ENCODE results near the gene CHD9NB.
"Not testable (repeated sequence)": the region's sequence is repeated elsewhere in the genome, so short reads cannot be mapped to it uniquely, and the experiment has no call there.

The CHD9NB gene

DNA sequence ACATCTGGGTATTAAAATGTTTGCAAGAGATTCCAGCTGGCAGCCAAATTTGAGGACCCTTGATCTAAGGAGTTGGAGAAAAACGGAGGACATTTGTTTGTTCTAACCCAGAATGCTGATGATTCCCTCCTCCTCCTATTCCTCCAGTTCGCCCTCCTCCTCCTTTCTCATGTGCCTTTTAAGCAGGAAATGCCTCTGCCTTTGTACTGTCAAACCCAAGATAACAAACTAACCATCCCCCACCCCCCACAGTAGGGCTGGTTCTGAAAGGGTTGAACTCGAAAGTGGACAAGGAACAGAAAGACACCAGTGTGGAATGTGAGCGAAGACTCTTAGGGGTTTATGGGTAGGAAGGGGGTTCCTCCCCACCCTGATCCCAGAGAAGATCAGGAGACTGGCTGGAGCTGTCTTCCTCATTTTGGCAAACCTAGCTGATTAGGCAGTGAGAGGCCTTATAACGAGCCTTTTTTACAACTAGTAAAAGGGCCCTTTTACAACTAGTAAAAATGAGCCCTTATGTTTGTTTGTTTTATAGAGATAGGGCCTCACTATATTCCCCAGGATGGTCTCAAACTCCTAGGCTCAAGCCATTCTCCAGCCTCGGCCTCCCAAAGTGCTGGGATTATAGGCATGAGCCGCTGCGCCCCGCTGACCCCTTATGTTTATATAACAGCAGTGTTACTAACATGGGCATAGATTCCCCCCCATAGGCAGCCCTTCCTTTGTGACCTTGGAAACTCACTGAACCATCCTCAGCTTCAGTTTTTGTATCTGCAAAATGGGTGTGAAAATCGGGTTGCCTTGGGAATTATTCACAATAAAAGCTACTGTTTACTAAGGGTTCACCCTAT is 3.1 kb upstream of the CHD9NB start:
- peak; percentile 20 for DNase-seq

GRCh38 chr16:53054670-53055485 is 2.2 kb upstream of the CHD9NB start, which contains the start of gene CHD9:
CHD9 (plus strand) TSS chr16:53054991; CDS start chr16:53156090, 101,099 bp downstream.
- peak; percentile 79 for DNase-seq

DNA sequence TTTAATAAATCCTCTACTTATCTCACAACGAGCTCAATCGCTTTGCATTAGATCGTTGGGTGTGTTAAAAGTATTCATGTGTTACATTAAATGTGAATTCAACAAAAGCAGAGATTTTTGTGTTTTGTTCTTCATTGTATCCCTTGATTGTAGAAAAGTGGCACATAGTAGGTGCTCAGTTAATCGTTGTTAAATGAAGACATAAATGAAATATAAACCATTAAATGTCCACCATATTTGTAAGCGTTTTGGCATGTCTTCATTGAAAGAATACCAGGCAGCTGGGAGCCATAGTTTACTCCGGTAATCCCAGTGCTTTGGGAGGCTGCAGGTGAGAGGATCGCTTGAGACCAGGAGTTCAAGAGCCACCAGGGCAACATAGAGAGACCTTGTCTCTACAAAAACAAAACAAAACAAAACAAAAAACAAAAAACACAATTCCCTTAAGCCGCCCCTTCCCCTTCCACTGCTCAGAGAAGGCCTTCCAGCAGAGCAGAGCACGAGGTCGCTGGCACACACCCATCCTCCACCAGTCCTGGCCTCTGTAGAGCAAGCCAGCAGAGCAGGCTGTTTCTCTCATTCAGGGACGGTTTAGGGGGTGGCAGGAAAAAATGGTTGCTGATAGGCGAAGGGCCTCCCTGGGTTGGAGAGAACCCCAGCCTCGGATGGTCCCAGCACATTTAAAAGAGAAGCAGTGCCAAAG is 1.4 kb upstream of the CHD9NB start:
- peak; percentile 26 for DNase-seq

DNA sequence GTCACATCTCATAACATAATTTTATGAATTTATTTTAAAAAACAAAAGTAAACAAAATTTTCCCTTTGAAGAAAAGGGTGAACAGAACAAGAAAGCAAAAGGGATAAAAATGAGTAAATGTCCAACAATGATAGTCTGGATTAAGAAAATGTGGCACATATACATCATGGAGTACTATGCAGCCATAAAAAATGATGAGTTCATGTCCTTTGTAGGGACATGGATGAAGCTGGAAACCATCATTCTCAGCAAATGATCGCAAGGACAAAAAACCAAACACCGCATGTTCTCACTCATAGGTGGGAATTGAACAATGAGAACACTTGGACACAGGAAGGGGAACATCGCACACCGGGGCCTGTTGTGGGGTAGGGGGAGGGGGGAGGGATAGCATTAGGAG is 1.4 kb downstream of the CHD9NB start:
- DNase-seq, result not testable (repeated sequence)

- DNase-seq, result no peak
Measured at GRCh38 chr16:53048139-53048915, 4.4 kb downstream of the CHD9NB start.

DNA sequence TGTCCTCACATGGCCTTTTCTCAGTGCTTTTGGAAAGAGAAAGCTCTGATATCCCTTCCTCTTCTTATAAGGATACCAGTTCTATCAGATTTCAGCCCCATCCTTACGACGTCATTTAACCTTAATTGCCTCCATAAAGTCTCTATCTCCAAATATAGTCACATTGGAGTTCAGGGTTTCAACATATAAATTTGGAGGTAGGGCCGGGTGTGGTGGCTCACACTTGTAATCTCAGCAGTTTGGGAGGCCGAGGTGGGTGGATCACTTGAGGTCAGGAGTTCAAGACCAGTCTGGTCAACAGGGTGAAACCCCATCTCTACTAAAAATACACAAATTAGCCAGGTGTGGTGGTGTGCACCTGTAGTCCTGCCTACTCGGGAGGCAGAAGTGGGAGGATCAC is 5.2 kb downstream of the CHD9NB start:
- not testable (repeated sequence) for DNase-seq

GRCh38 chr16:53045341-53046220 is 7.1 kb downstream of the CHD9NB start:
- no peak for DNase-seq

DNA sequence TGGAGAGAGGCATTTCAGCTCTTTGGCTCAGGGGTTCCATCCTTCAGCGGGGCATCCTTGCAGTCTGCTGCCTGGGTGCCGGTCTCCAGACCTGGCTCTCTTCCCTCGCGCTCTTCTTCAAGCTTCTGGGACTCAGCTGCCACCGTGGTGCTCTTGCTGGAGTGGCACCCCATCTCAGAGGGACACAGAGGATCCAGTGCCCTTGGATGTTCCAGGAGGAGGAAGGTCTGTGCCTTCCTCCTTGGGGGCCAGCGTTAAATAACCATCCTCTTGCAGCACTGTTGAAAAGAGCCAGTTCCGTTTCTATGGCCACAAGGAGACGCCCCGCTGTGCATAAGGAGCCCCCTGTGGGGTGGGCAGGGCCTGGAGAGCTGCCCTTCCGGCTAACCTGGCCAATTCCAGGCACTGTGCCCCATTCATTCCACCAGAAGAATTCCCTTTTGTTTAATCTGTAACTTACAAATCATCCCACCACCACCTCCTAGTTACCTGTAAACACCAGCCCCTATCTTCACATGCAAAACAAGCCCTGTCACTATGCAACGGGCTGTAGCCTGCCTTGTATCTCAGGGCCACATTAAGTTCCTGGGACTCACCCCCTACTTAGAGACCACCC is 8.6 kb downstream of the CHD9NB start:
- no peak for DNase-seq

DNA sequence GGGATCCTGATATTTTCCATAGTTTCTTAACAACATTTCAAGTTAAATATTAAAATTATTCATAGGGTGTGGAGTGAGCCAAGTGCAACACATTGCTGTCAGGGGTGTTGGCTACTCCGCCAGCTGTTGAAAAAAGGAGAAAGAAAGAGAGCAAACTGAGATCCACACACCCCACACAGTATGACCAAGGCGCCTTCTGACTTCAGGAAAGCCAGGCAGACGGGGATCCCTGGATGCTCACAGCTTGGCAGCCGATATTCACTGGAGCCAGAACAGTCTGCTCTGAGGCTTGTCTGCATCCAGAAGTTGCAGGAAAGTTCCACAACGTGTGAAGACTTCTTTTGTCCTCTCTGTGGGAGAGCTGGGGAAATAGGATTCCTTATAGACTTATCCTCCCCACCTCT is 9.3 kb downstream of the CHD9NB start:
- DNase-seq, result no peak

DNA sequence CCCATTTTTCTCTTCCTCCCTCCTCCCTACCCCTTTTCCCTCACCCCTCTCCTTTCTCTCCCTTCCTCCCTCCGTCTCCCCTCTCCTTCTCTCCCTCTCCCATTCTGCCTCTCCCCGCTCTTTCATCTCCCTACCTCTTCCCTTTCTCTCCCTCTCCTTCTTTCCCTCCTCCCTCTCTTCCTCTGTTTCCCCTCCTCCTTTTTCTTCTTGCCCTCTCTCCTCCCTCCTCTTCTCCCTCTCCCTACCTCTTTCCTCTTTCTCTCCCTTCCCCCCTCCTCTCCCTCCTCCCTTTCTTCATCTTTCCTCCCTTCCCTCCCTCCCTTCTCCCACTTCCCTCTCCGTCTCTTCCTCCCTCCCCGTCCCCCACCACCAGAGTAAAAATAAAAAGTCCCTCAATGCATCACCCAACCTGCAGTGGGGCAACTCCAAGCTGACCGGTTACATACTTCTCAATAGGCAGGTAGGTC is 10.4 kb downstream of the CHD9NB start:
- DNase-seq, result no peak

- no peak for DNase-seq
Measured at GRCh38 chr16:53041320-53042051, 11.2 kb downstream of the CHD9NB start.

- DNase-seq, result no peak
Measured at GRCh38 chr16:53040788-53041187, 11.9 kb downstream of the CHD9NB start.

- DNase-seq, result not testable (repeated sequence)
Measured at GRCh38 chr16:53036711-53037110, 16.0 kb downstream of the CHD9NB start.

DNA sequence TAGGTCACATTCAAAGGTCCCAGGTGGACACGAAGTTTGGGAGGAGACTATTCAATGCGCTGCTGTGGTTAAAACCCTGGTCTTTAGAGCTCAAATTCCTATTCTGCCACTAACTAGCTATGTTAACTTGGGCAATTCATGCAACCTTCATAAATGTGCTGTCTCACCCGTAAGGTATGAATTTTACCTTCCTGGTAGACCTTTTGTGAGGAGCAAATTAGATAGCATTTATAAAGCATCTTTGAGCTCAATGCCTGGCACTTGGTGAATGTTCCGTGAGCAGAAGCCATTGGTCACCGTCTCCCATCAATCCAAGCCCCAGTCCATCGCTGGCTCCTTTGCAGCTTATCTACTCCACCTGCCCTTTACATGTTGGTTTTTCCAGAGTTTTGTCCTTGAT is 16.6 kb downstream of the CHD9NB start:
- no peak for DNase-seq

DNA sequence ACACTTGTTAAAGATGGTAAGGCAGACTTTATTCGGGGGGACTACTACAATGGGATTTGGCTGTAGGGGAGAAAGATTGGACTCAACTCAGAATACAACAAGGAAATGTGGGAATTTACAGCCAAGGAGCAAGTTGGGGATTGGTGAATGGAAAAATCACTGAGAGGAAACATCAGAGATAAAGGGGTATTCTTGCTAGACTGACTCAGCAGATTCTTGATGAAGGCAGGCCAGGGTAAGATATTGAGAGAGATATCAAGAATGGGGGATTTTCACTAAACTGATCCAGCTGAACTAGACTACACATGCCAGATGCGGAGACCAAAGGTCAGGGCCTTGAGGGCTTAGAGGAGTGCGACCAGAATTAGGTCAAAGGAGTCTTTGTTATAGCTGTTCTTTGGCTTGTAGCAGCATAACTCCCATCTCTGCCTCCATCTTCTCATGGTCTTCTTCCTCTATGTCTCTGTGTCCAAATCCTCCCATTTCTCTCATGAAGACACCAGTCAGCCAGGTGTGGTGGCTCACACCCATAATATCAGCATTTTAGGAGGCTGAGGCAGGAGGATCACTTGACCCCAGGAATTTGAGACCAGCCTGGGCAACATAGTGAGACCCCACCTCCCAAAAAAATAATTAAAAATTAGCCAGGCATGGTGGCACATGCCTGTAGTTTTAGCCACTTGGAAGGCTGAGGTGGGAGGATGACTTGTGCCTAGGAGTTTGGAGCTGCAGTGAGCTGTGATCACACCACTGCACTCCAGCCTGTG is 17.3 kb downstream of the CHD9NB start:
- DNase-seq, result no peak

DNA sequence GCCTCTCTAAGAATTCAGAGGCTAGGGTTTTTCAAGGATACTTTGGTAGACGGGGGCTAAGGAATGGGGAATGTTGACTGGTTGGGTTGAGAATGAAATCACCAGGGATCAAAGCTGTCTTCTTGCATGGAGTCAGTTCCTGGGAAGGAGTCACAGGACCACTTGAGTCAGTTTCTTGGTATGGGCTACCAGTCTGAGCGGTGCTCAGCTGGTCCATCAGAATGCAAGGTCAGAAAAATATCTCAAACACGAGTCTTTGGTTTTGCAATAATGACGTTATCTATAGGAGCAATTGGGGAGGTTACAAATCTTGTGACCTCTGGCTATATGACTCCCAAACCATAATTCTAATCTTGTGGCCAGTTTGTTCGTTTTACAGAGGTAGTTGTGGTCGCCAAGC is 18.4 kb downstream of the CHD9NB start:
- no peak for DNase-seq

- no peak for DNase-seq
Measured at GRCh38 chr16:53031323-53031942, 21.3 kb downstream of the CHD9NB start.

DNA sequence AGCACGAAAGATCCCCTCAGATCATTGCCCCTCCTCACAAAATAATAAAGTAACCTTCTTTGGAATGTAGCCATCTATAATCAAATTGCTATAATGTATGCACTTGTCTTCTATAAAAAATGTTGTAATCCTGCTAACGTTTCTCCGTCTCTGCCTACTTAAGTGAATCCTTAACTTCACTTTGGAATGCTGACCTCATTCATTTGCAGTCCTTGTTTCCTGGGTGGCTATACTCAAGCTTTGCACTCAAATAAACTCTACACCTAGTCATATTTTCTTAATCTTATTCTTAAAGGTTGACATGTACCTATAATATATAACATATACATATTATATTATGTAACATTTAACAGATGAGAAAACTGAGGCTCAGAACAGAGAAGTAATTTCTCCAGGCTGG is 22.7 kb downstream of the CHD9NB start:
- no peak for DNase-seq

GRCh38 chr16:53024045-53024444 is 28.7 kb downstream of the CHD9NB start:
- no peak for DNase-seq
